ENCODE measurements around the gene MIGA1.

The MIGA1 gene

DNA sequence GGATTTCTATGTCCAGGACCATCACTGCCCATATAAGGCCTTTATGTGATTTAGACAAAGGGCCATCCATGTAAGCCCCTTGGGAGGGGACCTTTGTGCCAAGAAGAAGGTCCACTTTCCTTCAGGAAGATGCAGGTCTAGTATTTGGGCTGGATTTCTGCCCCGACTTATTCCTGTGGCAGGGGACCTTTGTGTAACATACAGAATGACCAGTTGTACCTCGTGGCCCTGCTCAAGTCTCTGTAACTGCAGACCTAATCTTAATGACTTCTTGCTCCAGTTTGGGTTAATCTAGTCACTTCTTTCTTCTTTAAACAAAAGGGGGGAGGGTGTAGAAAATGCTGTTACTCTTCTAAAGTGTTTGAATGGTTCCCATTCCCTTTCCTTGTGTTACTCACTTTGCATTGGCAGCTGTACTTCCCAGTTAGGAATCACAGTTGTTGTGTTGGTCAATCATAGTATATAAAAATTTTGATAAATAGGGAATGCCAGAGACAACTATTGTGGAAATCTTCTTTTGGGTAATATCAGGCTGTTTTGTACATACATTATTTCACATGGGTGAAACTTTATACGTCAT lies 54.2 kb downstream of the MIGA1 start:
- no peak overlapping the region for H2AK5ac ChIP-seq (ENCODE audit: low read depth, low read length)
- H4K91ac ChIP-seq (ENCODE audit: low read depth, low read length, poor library complexity) = no peak overlapping the region
- WGBS, 2 donors (ENCODE audit: extremely low coverage in 2 of 2, insufficient read length in 2 of 2, insufficient replicate concordance in 1 of 2) = no CpG with 5 or more reads among the region's 3 CpGs
- H3K14ac ChIP-seq (ENCODE audit: low read length) = no peak overlapping the region
- no peak overlapping the region for H3K4me3 ChIP-seq (ENCODE audit: low read length in 2 of 2)
- no peak overlapping the region for H2BK15ac ChIP-seq (ENCODE audit: low read length)
- no peaks in the 10 kb centered on the region for H3K79me1 ChIP-seq (ENCODE audit: low read depth, low read length)
- H4K8ac ChIP-seq (ENCODE audit: low read depth, low read length) = no peak overlapping the region
- H2BK5ac ChIP-seq (ENCODE audit: low read length) = no peak overlapping the region
- H3K23ac ChIP-seq (ENCODE audit: low read depth, low read length, poor library complexity) = no peak overlapping the region
- no peak for DNase-seq (ENCODE audit: low spot score)
- no peak overlapping the region for H2BK120ac ChIP-seq (ENCODE audit: low read depth, low read length)
- no peak overlapping the region for H2AFZ ChIP-seq (ENCODE audit: low read length)
- no peak overlapping the region for H3K4me2 ChIP-seq (ENCODE audit: insufficient read depth, low read length, poor library complexity, severe bottlenecking)
- no peak overlapping the region for H3K27ac ChIP-seq (replicated peaks; ENCODE audit: low read length)
- H3K27me3 ChIP-seq (ENCODE audit: control insufficient read depth in 3 of 3, insufficient read depth in 3 of 3, low read depth in 1 of 3, low read length in 3 of 3) = no peaks in the 10 kb centered on the region
- H3K4me1 ChIP-seq (ENCODE audit: control insufficient read depth in 2 of 2, insufficient read depth in 1 of 2, low read depth in 1 of 2, low read length in 2 of 2) = peaks cover 0 to 5% of the 10 kb centered on the region in 2 donors
- H2BK12ac ChIP-seq (ENCODE audit: low read length) = no peak overlapping the region
- no peak overlapping the region for H3K9ac ChIP-seq (ENCODE audit: low read depth, low read length, poor library complexity)
- no peaks in the 10 kb centered on the region for H3K9me3 ChIP-seq (replicated peaks in 1 of 2; ENCODE audit: control insufficient read depth in 2 of 2, insufficient read depth in 1 of 2, low read depth in 1 of 2, low read length in 2 of 2)
- peaks cover 0 to 10% of the 10 kb centered on the region in 2 donors for H3K36me3 ChIP-seq (replicated peaks in 1 of 2; ENCODE audit: control insufficient read depth in 2 of 2, insufficient read depth in 2 of 2, low read length in 2 of 2)
- no peak overlapping the region for H3K4ac ChIP-seq (ENCODE audit: low read length)
- no peak overlapping the region for H3K18ac ChIP-seq (ENCODE audit: low read length)

DNA sequence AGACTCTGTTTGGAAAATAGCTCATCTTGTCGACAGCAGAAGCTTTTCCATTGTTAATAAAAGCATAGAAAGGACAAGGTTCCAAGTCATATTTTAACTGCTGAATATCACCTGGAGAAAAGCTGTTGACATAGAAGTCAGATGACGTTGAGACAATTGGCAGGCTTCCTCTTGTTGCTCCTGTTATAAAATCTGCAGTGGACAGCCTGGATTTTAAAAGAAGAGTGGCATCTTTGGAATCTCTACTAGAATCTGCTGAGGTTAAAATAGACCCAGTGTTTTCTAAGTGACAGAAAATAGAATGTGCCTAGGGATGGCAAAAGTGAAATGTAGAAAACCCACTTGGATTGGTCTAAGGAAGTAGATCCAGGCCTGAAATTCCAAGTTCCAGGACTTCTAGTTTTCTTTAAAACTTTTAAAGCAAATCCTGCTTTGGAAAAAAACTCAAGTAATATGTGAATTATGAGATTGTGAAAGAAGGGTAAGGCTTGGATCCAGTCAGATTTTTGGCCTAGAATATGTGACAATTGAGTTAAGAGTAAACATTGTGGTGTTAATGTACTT lies 55.4 kb downstream of the MIGA1 start:
- H3K9ac ChIP-seq (ENCODE audit: low read depth, low read length, poor library complexity) = no peak overlapping the region
- peaks cover 0 to 5% of the 10 kb centered on the region in 2 donors for H3K4me1 ChIP-seq (ENCODE audit: control insufficient read depth in 2 of 2, insufficient read depth in 1 of 2, low read depth in 1 of 2, low read length in 2 of 2)
- DNase-seq (ENCODE audit: low spot score) = no peak
- no peaks in the 10 kb centered on the region for H3K79me1 ChIP-seq (ENCODE audit: low read depth, low read length)
- H2BK15ac ChIP-seq (ENCODE audit: low read length) = no peak overlapping the region
- no peak overlapping the region for H2AFZ ChIP-seq (ENCODE audit: low read length)
- WGBS, 2 donors (ENCODE audit: extremely low coverage in 2 of 2, insufficient read length in 2 of 2, insufficient replicate concordance in 1 of 2) = no CpG with 5 or more reads among the region's 2 CpGs
- no peak overlapping the region for H3K27ac ChIP-seq (replicated peaks; ENCODE audit: low read length)
- no peaks in the 10 kb centered on the region for H3K27me3 ChIP-seq (ENCODE audit: control insufficient read depth in 3 of 3, insufficient read depth in 3 of 3, low read depth in 1 of 3, low read length in 3 of 3)
- no peak overlapping the region for H3K4ac ChIP-seq (ENCODE audit: low read length)
- H2AK5ac ChIP-seq (ENCODE audit: low read depth, low read length) = no peak overlapping the region
- H3K14ac ChIP-seq (ENCODE audit: low read length) = no peak overlapping the region
- H3K18ac ChIP-seq (ENCODE audit: low read length) = no peak overlapping the region
- no peak overlapping the region for H4K91ac ChIP-seq (ENCODE audit: low read depth, low read length, poor library complexity)
- H4K8ac ChIP-seq (ENCODE audit: low read depth, low read length) = no peak overlapping the region
- H2BK5ac ChIP-seq (ENCODE audit: low read length) = no peak overlapping the region
- H3K9me3 ChIP-seq (replicated peaks in 1 of 2; ENCODE audit: control insufficient read depth in 2 of 2, insufficient read depth in 1 of 2, low read depth in 1 of 2, low read length in 2 of 2) = no peaks in the 10 kb centered on the region
- no peak overlapping the region for H3K4me2 ChIP-seq (ENCODE audit: insufficient read depth, low read length, poor library complexity, severe bottlenecking)
- no peak overlapping the region for H2BK120ac ChIP-seq (ENCODE audit: low read depth, low read length)
- H3K36me3 ChIP-seq (replicated peaks in 1 of 2; ENCODE audit: control insufficient read depth in 2 of 2, insufficient read depth in 2 of 2, low read length in 2 of 2) = peaks cover 0 to 16% of the 10 kb centered on the region in 2 donors
- no peak overlapping the region for H2BK12ac ChIP-seq (ENCODE audit: low read length)
- H3K23ac ChIP-seq (ENCODE audit: low read depth, low read length, poor library complexity) = no peak overlapping the region
- H3K4me3 ChIP-seq (ENCODE audit: low read length in 2 of 2) = no peak overlapping the region

DNA sequence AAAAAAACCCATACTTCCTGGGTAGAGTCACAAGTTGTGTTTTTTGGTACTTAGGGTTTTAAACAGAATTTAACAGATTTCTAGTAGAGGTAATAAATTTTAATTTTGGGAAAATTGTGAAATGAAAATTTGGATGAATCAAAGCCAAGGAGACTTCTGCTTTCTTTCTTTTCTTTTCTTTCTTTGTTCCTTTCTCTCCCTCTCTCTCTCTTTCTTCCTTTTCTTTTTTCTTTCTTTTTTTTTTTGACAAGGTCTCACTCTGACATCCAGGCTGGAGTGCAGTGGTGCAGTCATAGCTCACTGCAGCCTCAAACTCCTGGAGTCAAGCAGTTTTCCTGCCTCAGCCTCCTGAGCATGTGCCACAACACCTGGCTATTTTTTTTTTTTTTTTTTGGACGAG lies 62.1 kb downstream of the MIGA1 start:
- no CpG with 5 or more reads among the region's 1 CpG for WGBS, 2 donors (ENCODE audit: extremely low coverage in 2 of 2, insufficient read length in 2 of 2, insufficient replicate concordance in 1 of 2)
- Histone ChIP-seq H2AK5ac (ENCODE audit: low read depth, low read length) (no peak overlapping the region), H3K79me1 (ENCODE audit: low read depth, low read length) (no peaks in the 10 kb centered on the region), H3K4ac (ENCODE audit: low read length) (no peak overlapping the region), H3K14ac (ENCODE audit: low read length) (no peak overlapping the region), H2AFZ (ENCODE audit: low read length) (no peak overlapping the region), H3K9me3 (replicated peaks in 1 of 2; ENCODE audit: control insufficient read depth in 2 of 2, insufficient read depth in 1 of 2, low read depth in 1 of 2, low read length in 2 of 2) (no peaks in the 10 kb centered on the region), H4K91ac (ENCODE audit: low read depth, low read length, poor library complexity) (no peak overlapping the region), H2BK5ac (ENCODE audit: low read length) (no peak overlapping the region), H3K18ac (ENCODE audit: low read length) (no peak overlapping the region), H3K23ac (ENCODE audit: low read depth, low read length, poor library complexity) (no peak overlapping the region), H3K4me3 (ENCODE audit: low read length in 2 of 2) (no peak overlapping the region), H3K36me3 (replicated peaks in 1 of 2; ENCODE audit: control insufficient read depth in 2 of 2, insufficient read depth in 2 of 2, low read length in 2 of 2) (peaks cover 0 to 19% of the 10 kb centered on the region in 2 donors), H3K4me2 (ENCODE audit: insufficient read depth, low read length, poor library complexity, severe bottlenecking) (no peak overlapping the region), H2BK15ac (ENCODE audit: low read length) (no peak overlapping the region), H3K4me1 (ENCODE audit: control insufficient read depth in 2 of 2, insufficient read depth in 1 of 2, low read depth in 1 of 2, low read length in 2 of 2) (no peaks in the 10 kb centered on the region), H2BK12ac (ENCODE audit: low read length) (no peak overlapping the region), H3K9ac (ENCODE audit: low read depth, low read length, poor library complexity) (no peak overlapping the region), H3K27ac (replicated peaks; ENCODE audit: low read length) (no peak overlapping the region), H3K27me3 (ENCODE audit: control insufficient read depth in 3 of 3, insufficient read depth in 3 of 3, low read depth in 1 of 3, low read length in 3 of 3) (no peaks in the 10 kb centered on the region), H2BK120ac (ENCODE audit: low read depth, low read length) (no peak overlapping the region), H4K8ac (ENCODE audit: low read depth, low read length) (no peak overlapping the region)
- DNase-seq (ENCODE audit: low spot score) = no peak

DNA sequence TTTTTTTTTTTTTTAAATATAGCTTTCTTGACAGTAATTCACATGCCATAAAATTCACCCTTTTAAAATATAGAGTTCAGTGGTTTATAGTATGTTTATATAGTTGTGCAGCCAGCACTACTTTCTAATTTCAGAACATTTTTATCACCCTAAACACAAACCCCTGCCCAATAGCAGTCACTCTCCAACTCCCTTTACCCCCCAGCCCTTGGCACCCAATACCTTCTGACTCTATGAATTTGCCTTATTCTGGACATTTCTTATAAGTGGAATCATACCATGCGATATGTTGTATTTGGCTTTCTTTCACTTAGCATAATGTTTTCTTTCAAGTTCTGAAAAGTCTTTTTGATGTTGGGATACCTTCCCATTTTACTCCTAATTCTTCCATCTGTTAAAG lies 66.5 kb downstream of the MIGA1 start:
- no peak overlapping the region for H3K4ac ChIP-seq (ENCODE audit: low read length)
- no peak overlapping the region for H3K27ac ChIP-seq (replicated peaks; ENCODE audit: low read length)
- H2AK5ac ChIP-seq (ENCODE audit: low read depth, low read length) = no peak overlapping the region
- peaks cover 0 to 14% of the 10 kb centered on the region in 2 donors for H3K36me3 ChIP-seq (replicated peaks in 1 of 2; ENCODE audit: control insufficient read depth in 2 of 2, insufficient read depth in 2 of 2, low read length in 2 of 2)
- no peak overlapping the region for H2BK12ac ChIP-seq (ENCODE audit: low read length)
- no peak overlapping the region for H2BK120ac ChIP-seq (ENCODE audit: low read depth, low read length)
- no peaks in the 10 kb centered on the region for H3K4me1 ChIP-seq (ENCODE audit: control insufficient read depth in 2 of 2, insufficient read depth in 1 of 2, low read depth in 1 of 2, low read length in 2 of 2)
- no peak overlapping the region for H3K9ac ChIP-seq (ENCODE audit: low read depth, low read length, poor library complexity)
- H4K91ac ChIP-seq (ENCODE audit: low read depth, low read length, poor library complexity) = no peak overlapping the region
- DNase-seq (ENCODE audit: low spot score) = no peak
- H3K79me1 ChIP-seq (ENCODE audit: low read depth, low read length) = no peaks in the 10 kb centered on the region
- no peak overlapping the region for H3K4me2 ChIP-seq (ENCODE audit: insufficient read depth, low read length, poor library complexity, severe bottlenecking)
- H4K8ac ChIP-seq (ENCODE audit: low read depth, low read length) = no peak overlapping the region
- H3K4me3 ChIP-seq (ENCODE audit: low read length in 2 of 2) = no peak overlapping the region
- no peak overlapping the region for H3K14ac ChIP-seq (ENCODE audit: low read length)
- H2BK15ac ChIP-seq (ENCODE audit: low read length) = no peak overlapping the region
- WGBS, 2 donors (ENCODE audit: extremely low coverage in 2 of 2, insufficient read length in 2 of 2, insufficient replicate concordance in 1 of 2) = no CpG with 5 or more reads among the region's 1 CpG
- no peak overlapping the region for H2BK5ac ChIP-seq (ENCODE audit: low read length)
- H3K27me3 ChIP-seq (ENCODE audit: control insufficient read depth in 3 of 3, insufficient read depth in 3 of 3, low read depth in 1 of 3, low read length in 3 of 3) = no peaks in the 10 kb centered on the region
- H3K9me3 ChIP-seq (replicated peaks in 1 of 2; ENCODE audit: control insufficient read depth in 2 of 2, insufficient read depth in 1 of 2, low read depth in 1 of 2, low read length in 2 of 2) = no peaks in the 10 kb centered on the region
- no peak overlapping the region for H3K18ac ChIP-seq (ENCODE audit: low read length)
- H3K23ac ChIP-seq (ENCODE audit: low read depth, low read length, poor library complexity) = no peak overlapping the region
- no peak overlapping the region for H2AFZ ChIP-seq (ENCODE audit: low read length)
